Muscle of leg (tissue), 11 donors: ENCODE measurements around the gene CHCHD6. TPM values are rescaled to one million over a fixed set of nuclear protein-coding genes. Genes with fewer than 3 reads are reported as not detected.

ENCODE experiments used
- DNase-seq: peaks from one replicate; pipeline ENCODE4 v3.0.0; 2013
- H3K27ac ChIP-seq: one replicate; pipeline ENCODE4 v1.5.1; 2013; ENCODE audit warnings: mild to moderate bottlenecking, low read length, control low read depth
- H3K27me3 ChIP-seq: one replicate; pipeline ENCODE4 v1.6.1; 2013; ENCODE audit warnings: low read length; ENCODE audit not compliant: control insufficient read depth, insufficient read depth
- H3K36me3 ChIP-seq: one replicate; pipeline ENCODE4 v1.6.1; 2013; ENCODE audit warnings: low read length; ENCODE audit not compliant: control insufficient read depth, insufficient read depth
- H3K4me1 ChIP-seq: one replicate; pipeline ENCODE4 v1.6.1; 2013; ENCODE audit warnings: low read length; ENCODE audit not compliant: control insufficient read depth, insufficient read depth
- H3K4me3 ChIP-seq: one replicate; pipeline ENCODE4 v1.5.1; 2013; ENCODE audit warnings: low read length, control low read depth
- H3K9me3 ChIP-seq: replicated peaks from 2 replicates; pipeline ENCODE4 v1.6.1; 2013; ENCODE audit warnings: low read depth, low read length; ENCODE audit not compliant: control insufficient read depth
- WGBS: methylation state at CpG from one replicate; pipeline ENCODE4 v1.1.5; 2013; ENCODE audit warnings: missing lambda C conversion rate; ENCODE audit not compliant: insufficient coverage; 5-methylcytosine and 5-hydroxymethylcytosine counted together
- polyA plus RNA-seq, 8 donors: library from polyadenylated mRNA; unstranded; fragments of 120-200 nt; gene quantifications; one replicate each; pipeline versions ENCODE4 v1.2.1 to v1.2.3, GENCODE V29; 2013; ENCODE audit warnings: inconsistent platforms in 1 of 8, low replicate concordance in 1 of 8; ENCODE audit not compliant: insufficient read length in 8 of 8, insufficient read depth in 1 of 8
- total RNA-seq: library from RNA; stranded (reverse); fragments of 120-200 nt; gene quantifications from one replicate; pipeline ENCODE4 v1.2.4, GENCODE V29; 2013

CHCHD6 gene
- total and polyA plus RNA-seq, 9 donors: 7.3 to 11.8 (median 8.7) TPM

DNA sequence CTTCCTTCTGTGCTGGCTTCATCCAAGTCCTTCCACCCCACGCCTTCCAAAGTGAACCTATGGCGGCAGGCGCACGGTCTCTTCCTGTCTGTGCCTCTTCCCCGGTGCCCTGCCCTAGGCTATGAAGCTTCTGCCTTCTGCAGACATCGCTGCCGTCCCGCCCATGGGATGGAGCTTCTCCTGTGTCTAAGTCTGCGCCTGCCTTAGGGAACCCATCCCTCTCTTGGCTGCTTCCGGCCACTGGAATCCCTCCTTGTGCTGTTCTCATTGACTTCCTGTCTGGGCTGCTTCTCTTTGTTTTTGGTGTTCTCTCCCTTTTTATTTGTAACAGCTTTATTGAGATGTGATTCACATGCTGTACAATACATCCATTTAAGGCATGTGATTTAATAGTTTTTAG, 17.2 kb downstream of the CHCHD6 start:
- Histone ChIP-seq H3K4me1 (no peaks in the 10 kb centered on the region), H3K9me3 (peaks cover 6% of the 10 kb centered on the region), H3K36me3 (peaks cover 3% of the 10 kb centered on the region), H3K27me3 (no peaks in the 10 kb centered on the region), H3K27ac (no peak overlapping the region), H3K4me3 (no peak overlapping the region)
- 81% methylated on average over 8 of the region's 10 CpGs for WGBS
- no peak for DNase-seq

- H3K27me3 ChIP-seq: no peaks in the 10 kb centered on the region
- peaks cover 6% of the 10 kb centered on the region for H3K9me3 ChIP-seq
- no peak overlapping the region for H3K4me3 ChIP-seq
- H3K27ac ChIP-seq: no peak overlapping the region
- H3K4me1 ChIP-seq: no peaks in the 10 kb centered on the region
- DNase-seq: no peak
- WGBS: no CpG with 5 or more reads among the region's 2 CpGs
- peaks cover 3% of the 10 kb centered on the region for H3K36me3 ChIP-seq
Measured at GRCh38 chr3:126723237-126723636, 19.2 kb downstream of the CHCHD6 start.

GRCh38 chr3:126723801-126724200, 19.8 kb downstream of the CHCHD6 start:
- Histone ChIP-seq H3K4me3 (no peak overlapping the region), H3K36me3 (peaks cover 3% of the 10 kb centered on the region), H3K9me3 (peaks cover 6% of the 10 kb centered on the region), H3K27ac (no peak overlapping the region), H3K4me1 (no peaks in the 10 kb centered on the region), H3K27me3 (no peaks in the 10 kb centered on the region)
- no CpG with 5 or more reads among the region's 1 CpG for WGBS
- DNase-seq: no peak

- no CpG with 5 or more reads among the region's 1 CpG for WGBS
- Histone ChIP-seq H3K36me3 (peaks cover 8% of the 10 kb centered on the region), H3K9me3 (peaks cover 6% of the 10 kb centered on the region), H3K27me3 (no peaks in the 10 kb centered on the region), H3K4me3 (no peak overlapping the region), H3K4me1 (peaks cover 2% of the 10 kb centered on the region), H3K27ac (no peak overlapping the region)
- DNase-seq: no peak
Measured at GRCh38 chr3:126728680-126729079, 24.6 kb downstream of the CHCHD6 start.

DNA sequence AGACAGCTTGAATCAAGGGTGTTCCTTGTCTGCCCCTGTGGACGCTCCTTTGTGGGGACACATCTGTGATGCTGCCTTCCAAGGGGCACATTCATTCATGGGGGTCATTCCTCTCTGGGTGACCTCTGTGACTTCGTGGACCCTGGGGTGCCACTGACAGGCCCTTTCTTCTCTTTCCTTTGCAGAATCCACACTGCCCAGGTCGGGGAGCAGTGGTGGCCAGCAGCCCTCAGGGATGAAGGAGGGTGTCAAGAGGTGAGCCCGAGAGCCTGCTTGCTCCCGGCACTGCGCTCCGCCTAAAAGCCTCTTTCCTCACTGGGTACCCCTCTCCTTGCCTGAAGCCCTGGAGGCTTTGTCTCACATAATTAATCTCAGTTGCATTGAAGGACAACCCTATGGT, 26.3 kb downstream of the CHCHD6 start:
- WGBS: 100% methylated on average over 1 of the region's 7 CpGs
- H3K9me3 ChIP-seq: peaks cover 1% of the 10 kb centered on the region

DNA sequence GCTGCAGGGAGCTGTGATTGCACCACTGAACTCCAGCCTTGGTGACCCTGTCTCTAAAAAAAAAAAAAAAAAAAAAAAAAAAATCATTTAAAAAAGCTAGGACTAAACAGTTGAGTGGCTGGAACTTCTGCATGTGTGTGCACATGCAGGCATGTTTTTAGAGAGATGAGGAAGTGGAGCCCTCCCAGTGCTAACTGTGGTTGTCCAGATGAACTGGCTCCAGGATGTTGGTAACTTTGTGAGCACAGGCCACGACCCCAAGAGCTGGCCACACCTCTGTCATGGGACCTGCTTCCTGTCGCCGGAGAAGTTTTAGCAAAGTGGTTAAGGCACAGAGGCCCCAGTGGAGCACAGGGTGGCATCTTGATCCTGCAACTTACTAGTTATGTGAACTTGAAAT, 27.0 kb downstream of the CHCHD6 start:
- Histone ChIP-seq H3K4me3 (no peak overlapping the region), H3K36me3 (peaks cover 8% of the 10 kb centered on the region), H3K27ac (no peak overlapping the region), H3K9me3 (no peaks in the 10 kb centered on the region), H3K4me1 (peaks cover 2% of the 10 kb centered on the region), H3K27me3 (no peaks in the 10 kb centered on the region)
- 70% methylated on average over 3 of the region's 3 CpGs for WGBS
- DNase-seq: peak; percentile 35

More for the DNA sequence above, 26.3 kb downstream of the CHCHD6 start:
- no peaks in the 10 kb centered on the region for H3K27me3 ChIP-seq
- no peak for DNase-seq
- no peak overlapping the region for H3K27ac ChIP-seq
- H3K36me3 ChIP-seq: peaks cover 9% of the 10 kb centered on the region
- no peak overlapping the region for H3K4me3 ChIP-seq
- peaks cover 2% of the 10 kb centered on the region for H3K4me1 ChIP-seq

DNA sequence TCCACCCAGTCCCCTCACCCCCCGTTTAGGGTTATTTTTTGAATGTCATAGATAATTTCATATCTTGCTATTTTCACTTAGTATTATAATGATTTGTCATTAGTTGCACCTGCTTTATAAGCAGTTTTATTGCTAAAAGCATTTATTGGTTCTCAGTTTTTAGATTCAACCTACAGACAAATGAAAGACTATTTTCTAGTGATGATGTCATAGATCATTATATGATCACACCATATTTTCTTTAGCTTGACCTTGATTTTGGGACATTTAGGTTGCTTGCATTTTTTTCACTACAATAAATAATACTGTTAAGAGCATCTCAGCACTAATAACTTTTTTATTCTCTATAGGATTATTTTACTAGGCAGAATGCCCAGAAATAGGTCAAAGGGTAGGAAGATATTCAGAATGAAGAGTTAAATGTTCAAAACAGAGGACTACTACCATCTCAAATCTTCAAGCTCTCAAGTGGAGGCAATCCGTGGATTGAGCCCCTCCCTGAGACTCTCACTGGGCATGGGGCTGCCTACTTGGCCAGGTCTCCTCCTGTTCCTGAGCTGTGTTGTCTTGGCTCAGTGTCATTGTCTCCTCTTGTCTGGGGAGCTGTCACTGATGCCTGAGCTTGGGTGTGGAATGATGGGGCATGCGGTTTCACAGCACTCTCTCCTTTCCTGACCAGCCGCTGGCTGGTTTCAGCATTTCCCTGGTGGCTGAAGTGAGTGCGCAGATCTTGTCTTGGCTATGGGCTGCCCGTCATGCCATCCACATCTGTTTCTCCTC, 28.4 kb downstream of the CHCHD6 start:
- WGBS: 14% methylated on average over 2 of the region's 6 CpGs
- Histone ChIP-seq H3K4me1 (peaks cover 2% of the 10 kb centered on the region), H3K9me3 (no peaks in the 10 kb centered on the region), H3K27ac (no peak overlapping the region), H3K27me3 (no peaks in the 10 kb centered on the region), H3K36me3 (peaks cover 11% of the 10 kb centered on the region), H3K4me3 (no peak overlapping the region)
- DNase-seq: peak; percentile 31

DNA sequence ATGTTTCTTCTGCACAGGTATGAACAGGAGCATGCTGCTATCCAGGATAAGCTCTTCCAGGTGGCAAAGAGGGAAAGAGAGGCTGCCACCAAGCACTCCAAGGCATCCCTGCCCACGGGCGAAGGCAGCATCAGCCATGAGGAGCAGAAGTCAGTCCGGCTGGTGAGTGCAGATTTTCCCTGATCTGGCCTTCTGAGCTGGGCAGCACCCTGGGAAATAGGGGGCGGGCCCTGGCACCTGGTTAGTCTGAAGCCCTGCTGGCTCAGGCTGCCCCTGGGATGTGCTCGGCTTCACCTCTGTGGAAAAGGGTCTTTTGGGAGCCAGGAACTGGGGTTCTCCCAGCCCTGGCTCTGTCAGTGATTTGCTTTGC, 29.0 kb downstream of the CHCHD6 start:
- 91% methylated on average over 5 of the region's 5 CpGs for WGBS
- Histone ChIP-seq H3K4me3 (no peak overlapping the region), H3K27me3 (no peaks in the 10 kb centered on the region), H3K36me3 (peaks cover 11% of the 10 kb centered on the region), H3K9me3 (no peaks in the 10 kb centered on the region), H3K27ac (no peak overlapping the region), H3K4me1 (peaks cover 2% of the 10 kb centered on the region)
- DNase-seq: no peak

- DNase-seq: no peak
- peaks cover under 1% of the 10 kb centered on the region for H3K9me3 ChIP-seq
- WGBS: 76% methylated on average over 5 of the region's 5 CpGs
- no peak overlapping the region for H3K4me3 ChIP-seq
- peaks cover 2% of the 10 kb centered on the region for H3K4me1 ChIP-seq
- peaks cover 11% of the 10 kb centered on the region for H3K36me3 ChIP-seq
- no peaks in the 10 kb centered on the region for H3K27me3 ChIP-seq
- H3K27ac ChIP-seq: no peak overlapping the region
Measured at GRCh38 chr3:126734106-126734723, 30.2 kb downstream of the CHCHD6 start.

GRCh38 chr3:126737527-126737926, 33.5 kb downstream of the CHCHD6 start:
- no peak for DNase-seq
- WGBS: 87% methylated on average over 7 of the region's 7 CpGs
- Histone ChIP-seq H3K27me3 (no peaks in the 10 kb centered on the region), H3K4me1 (peaks cover 2% of the 10 kb centered on the region), H3K27ac (no peak overlapping the region), H3K36me3 (peaks cover 10% of the 10 kb centered on the region), H3K4me3 (no peak overlapping the region), H3K9me3 (peaks cover 7% of the 10 kb centered on the region)
